K562 (cell line): Measurements from ENCODE around the gene GLYATL1. TPM values are rescaled to one million over a fixed set of nuclear protein-coding genes. Genes with fewer than 3 reads are reported as not detected.

ENCODE experiments used
- ATAC-seq: fragments of 200-7000 bp; cut with Tn5 transposase; 3 replicates; pipeline ENCODE4 v1.9.1; 2020; ENCODE audit warnings: moderate library complexity
- BruUV-seq: library from RNA; stranded (reverse); fragments of 400-500 nt; replicated peaks from 2 replicates; lab custom pipeline; 2021; lab: Mats Ljungman, UMichigan
- CTCF ChIA-PET: fragments of 300-600 bp; formaldehyde crosslinking; extraction: SDS; loops from one replicate; lab custom pipeline; 2021; ENCODE audit warnings: low intra/inter-chr PET ratio; lab: Yijun Ruan, JAX
- POLR2A ChIA-PET: fragments of 300-600, 350-650 bp; sonication (Branson Sonifier 250); formaldehyde crosslinking; extraction: SDS; loops from one replicate; lab custom pipeline; 2021; ENCODE audit warnings: antibody characterized with exemption, inconsistent platforms; lab: Yijun Ruan, JAX
- DNase-seq, 4 experiments: peaks; one replicate each; pipeline versions ENCODE4 v3.0.0 to v3.0.0-alpha.2; 2011 to 2018; ENCODE audit warnings: low spot score in 3 of 4, mixed read lengths in 3 of 4; ENCODE audit errors: extremely low read depth in 1 of 4
- FAIRE-seq: peaks from 2 replicates; lab custom pipeline; 2011; peaks lifted over from hg19 to GRCh38; lab: Jason Lieb, UNC
- H2AFZ ChIP-seq: 2 replicates; pipeline ENCODE4 v1.6.0; 2011; ENCODE audit warnings: low read depth, low read length, control low read depth, inconsistent platforms
- H3K27ac ChIP-seq: fragments of 200-600 bp; 3 replicates; pipeline ENCODE4 v1.8.0; 2011; ENCODE audit warnings: low read depth, mild to moderate bottlenecking, control low read depth, inconsistent platforms, low read length, moderate library complexity, mixed read lengths; ENCODE audit errors: extremely low read depth
- H3K27me3 ChIP-seq, 2 experiments: fragments of 300-600 bp in 1 of 2; 2 replicates in 1 of 2; 3 replicates in 1 of 2; pipeline versions ENCODE4 v1.6.0 to v1.8.0; 2011; ENCODE audit warnings: inconsistent platforms in 2 of 2, low read length in 2 of 2, mild to moderate bottlenecking in 1 of 2, mixed read lengths in 1 of 2, moderate library complexity in 1 of 2; ENCODE audit not compliant: control insufficient read depth in 2 of 2, insufficient read depth in 2 of 2
- H3K36me3 ChIP-seq: fragments of 300-600 bp; 3 replicates; pipeline ENCODE4 v1.8.0; 2011; ENCODE audit warnings: mild to moderate bottlenecking, low read length, inconsistent platforms; ENCODE audit not compliant: control insufficient read depth, insufficient read depth
- H3K4me1 ChIP-seq, 2 experiments: fragments of 200-600 bp in 1 of 2; replicated peaks in 1 of 2; 2 replicates in 1 of 2; 3 replicates in 1 of 2; pipeline versions ENCODE4 v1.5.1 to v1.8.0; 2011; ENCODE audit warnings: inconsistent platforms in 2 of 2, low read length in 2 of 2, mild to moderate bottlenecking in 1 of 2, mixed read lengths in 1 of 2, moderate library complexity in 1 of 2; ENCODE audit not compliant: control insufficient read depth in 2 of 2, insufficient read depth in 2 of 2
- H3K4me2 ChIP-seq: 2 replicates; pipeline ENCODE4 v1.6.1; 2011; ENCODE audit warnings: low read length, control low read depth, inconsistent platforms, mixed read lengths; ENCODE audit not compliant: insufficient read depth
- H3K4me3 ChIP-seq: fragments of 200-600 bp; sonication (generic), shearing (Covaris generic); 2 replicates; pipeline ENCODE4 v1.5.1; 2016; ENCODE audit warnings: control low read depth, inconsistent platforms
- H3K79me2 ChIP-seq: fragments of 200-600 bp; 3 replicates; pipeline ENCODE4 v1.8.0; 2011; ENCODE audit warnings: low read length, inconsistent platforms; ENCODE audit not compliant: control insufficient read depth, insufficient read depth
- H3K9ac ChIP-seq, 2 experiments: 2 replicates each; pipeline versions ENCODE4 v1.6.0 to v1.6.1; 2011; ENCODE audit warnings: low read depth in 2 of 2, low read length in 2 of 2, control low read depth in 1 of 2, inconsistent platforms in 1 of 2, mild to moderate bottlenecking in 1 of 2, mixed read lengths in 1 of 2; ENCODE audit not compliant: insufficient read depth in 1 of 2
- H3K9me1 ChIP-seq: one replicate; pipeline ENCODE4 v1.6.0; 2011; ENCODE audit warnings: inconsistent platforms, mild to moderate bottlenecking, low read length, moderate library complexity; ENCODE audit not compliant: control insufficient read depth, insufficient read depth
- H3K9me3 ChIP-seq: replicated peaks from 2 replicates; pipeline ENCODE4 v1.5.1; 2011; ENCODE audit warnings: low read depth, low read length, inconsistent platforms; ENCODE audit not compliant: control insufficient read depth, insufficient read depth
- H4K20me1 ChIP-seq: replicated peaks from 2 replicates; pipeline ENCODE4 v1.6.1; 2011; ENCODE audit warnings: low read length, inconsistent platforms, mixed read lengths; ENCODE audit not compliant: control insufficient read depth, insufficient read depth
- BMI1 ChIP-seq: fragments of 150-350 bp; IDR thresholded peaks from 2 replicates; pipeline ENCODE4 v1.6.1; 2014; ENCODE audit warnings: low read length
- ETV5 ChIP-seq: sonication (generic); formaldehyde crosslinking; IDR thresholded peaks from 2 replicates; pipeline ENCODE4 v1.4.0; 2020; ENCODE audit warnings: low read depth, mild to moderate bottlenecking, missing genetic modification reagents
- GABPA ChIP-seq: fragments of 200-800 bp; sonication (Bioruptor generic); conservative IDR thresholded peaks from 2 replicates; pipeline ENCODE4 v1.6.1; 2016; ENCODE audit warnings: low read depth, missing genetic modification characterization, missing compliant biosample characterization
- HCFC1 ChIP-seq: IDR thresholded peaks from 2 replicates; pipeline ENCODE4 v1.6.1; 2012; ENCODE audit warnings: low read depth, low read length, improper control_type of control experiment
- HES1 ChIP-seq: fragments of 450-650 bp; IDR thresholded peaks from 2 replicates; pipeline ENCODE4 v1.6.1; 2016; ENCODE audit warnings: low read depth, mild to moderate bottlenecking, moderate library complexity
- KLF13 ChIP-seq: fragments of 450-650 bp; IDR thresholded peaks from 2 replicates; pipeline ENCODE4 v1.6.1; 2016; ENCODE audit warnings: missing genetic modification characterization, low read depth, mild to moderate bottlenecking, missing compliant biosample characterization, moderate library complexity, borderline replicate concordance
- SIN3B ChIP-seq: fragments of 450-650 bp; IDR thresholded peaks from 2 replicates; pipeline ENCODE4 v1.6.1; 2017; ENCODE audit warnings: low read depth, mild to moderate bottlenecking, moderate library complexity
- TAF9B ChIP-seq: fragments of 450-650 bp; IDR thresholded peaks from 2 replicates; pipeline ENCODE4 v1.6.1; 2018; ENCODE audit warnings: mild to moderate bottlenecking; ENCODE audit not compliant: partially characterized antibody
- ZNF174 ChIP-seq: fragments of 250-450 bp; sonication (Bioruptor Pico); IDR thresholded peaks from 2 replicates; pipeline ENCODE4 v1.4.0; 2020; ENCODE audit warnings: mild to moderate bottlenecking
- ZNF518B ChIP-seq: fragments of 250-450 bp; sonication (Bioruptor Pico); IDR thresholded peaks from 2 replicates; pipeline ENCODE4 v1.5.0; 2021; ENCODE audit warnings: mild to moderate bottlenecking, moderate library complexity
- WGBS: fragments of 100-300 bp; shearing (Covaris generic); methylation state at CpG from one replicate; pipeline ENCODE4 v1.1.6; 2016; ENCODE audit warnings: low coverage, mixed read lengths; ENCODE audit not compliant: insufficient coverage; ENCODE audit errors: missing lambda C conversion rate; 5-methylcytosine and 5-hydroxymethylcytosine counted together
- in situ Hi-C: fragments of 300-500 bp; cut with MboI; formaldehyde crosslinking; loops from 4 replicates; pipeline ENCODE4 v1.15.0; 2018; ENCODE audit warnings: inconsistent platforms, mixed read lengths
- intact Hi-C: fragments of 100-400 bp; cut with micrococcal nuclease; formaldehyde crosslinking; loops from 2 replicates; pipeline ENCODE4 v1.14.2; 2022
- polyA plus RNA-seq, 8 experiments: library from polyadenylated mRNA; depleted of rRNA in 4 of 8; stranded (reverse) in 5 of 8; unstranded in 3 of 8; fragments of >200 nt; fragmentation: Nextera tagmentation in 2 of 8; fragmentation: Illumina TruSeq in 1 of 8; extraction: Ambion mirVana in 2 of 8; extraction: Trizol in 1 of 8; gene quantifications; 2 replicates each; pipeline versions ENCODE4 v1.2.1 to v1.2.3, GENCODE V29; 2011 to 2014; ENCODE audit warnings: inconsistent platforms in 1 of 8, missing spikeins in 1 of 8
- total RNA-seq, 7 experiments: library from RNA; depleted of rRNA in 6 of 7; stranded (reverse); fragments of >200 nt in 6 of 7; fragmentation: Illumina TruSeq in 2 of 7; extraction: Trizol in 2 of 7; gene quantifications; 2 replicates each; pipeline versions ENCODE4 v1.2.1 to v1.2.3, GENCODE V29; 2011 to 2021; ENCODE audit warnings: low replicate concordance in 1 of 7
- TF ChIP-seq, protein P1 (sequence below): IDR thresholded peaks from 3 replicates; pipeline ENCODE4 v1.6.1; 2011; ENCODE audit warnings: borderline replicate concordance, mild to moderate bottlenecking, moderate library complexity; ENCODE audit not compliant: insufficient read length; ENCODE audit errors: extremely low read depth
- TF ChIP-seq, protein P2 (sequence below): fragments of 250-450 bp; sonication (Bioruptor Pico); IDR thresholded peaks from 2 replicates; pipeline ENCODE4 v1.5.0; 2022; ENCODE audit warnings: mild to moderate bottlenecking

Gene GLYATL1
- total and polyA plus RNA-seq, 9 of the 15 experiments (the other 6 are each of a cell fraction or from before 2014, with no cell fraction given), result not detected

DNA sequence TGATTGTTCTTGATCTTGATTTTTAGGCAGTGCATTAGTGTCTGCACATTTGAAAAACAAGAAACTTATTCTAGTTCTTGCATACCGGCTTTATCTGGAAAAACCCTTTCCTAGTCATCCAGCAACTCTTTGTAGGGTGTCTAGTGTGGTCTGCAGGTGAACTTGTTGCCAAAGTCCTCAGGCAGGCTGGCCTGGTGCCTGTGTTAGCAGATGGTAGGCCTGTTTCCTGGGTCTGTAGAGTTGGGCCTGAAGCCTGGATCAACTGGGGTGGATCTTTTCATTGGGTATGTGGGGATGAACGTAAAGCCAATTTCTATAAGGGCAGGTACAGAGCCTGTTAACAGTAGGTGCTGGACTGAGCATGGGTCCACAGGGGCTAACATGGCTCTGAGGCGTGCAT, 5.6 kb upstream of the GLYATL1 start (continued):
- TF ChIP-seq, protein P1, sequence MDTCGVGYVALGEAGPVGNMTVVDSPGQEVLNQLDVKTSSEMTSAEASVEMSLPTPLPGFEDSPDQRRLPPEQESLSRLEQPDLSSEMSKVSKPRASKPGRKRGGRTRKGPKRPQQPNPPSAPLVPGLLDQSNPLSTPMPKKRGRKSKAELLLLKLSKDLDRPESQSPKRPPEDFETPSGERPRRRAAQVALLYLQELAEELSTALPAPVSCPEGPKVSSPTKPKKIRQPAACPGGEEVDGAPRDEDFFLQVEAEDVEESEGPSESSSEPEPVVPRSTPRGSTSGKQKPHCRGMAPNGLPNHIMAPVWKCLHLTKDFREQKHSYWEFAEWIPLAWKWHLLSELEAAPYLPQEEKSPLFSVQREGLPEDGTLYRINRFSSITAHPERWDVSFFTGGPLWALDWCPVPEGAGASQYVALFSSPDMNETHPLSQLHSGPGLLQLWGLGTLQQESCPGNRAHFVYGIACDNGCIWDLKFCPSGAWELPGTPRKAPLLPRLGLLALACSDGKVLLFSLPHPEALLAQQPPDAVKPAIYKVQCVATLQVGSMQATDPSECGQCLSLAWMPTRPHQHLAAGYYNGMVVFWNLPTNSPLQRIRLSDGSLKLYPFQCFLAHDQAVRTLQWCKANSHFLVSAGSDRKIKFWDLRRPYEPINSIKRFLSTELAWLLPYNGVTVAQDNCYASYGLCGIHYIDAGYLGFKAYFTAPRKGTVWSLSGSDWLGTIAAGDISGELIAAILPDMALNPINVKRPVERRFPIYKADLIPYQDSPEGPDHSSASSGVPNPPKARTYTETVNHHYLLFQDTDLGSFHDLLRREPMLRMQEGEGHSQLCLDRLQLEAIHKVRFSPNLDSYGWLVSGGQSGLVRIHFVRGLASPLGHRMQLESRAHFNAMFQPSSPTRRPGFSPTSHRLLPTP, result no peak
- TF ChIP-seq KLF13 (no peak), ZNF174 (CRISPR knock-in tag) (no peak)

GRCh38 chr11:58934945-58935513, 4.3 kb upstream of the GLYATL1 start:
- Histone ChIP-seq H3K9ac (no peak overlapping the region), H4K20me1 (no peaks in the 10 kb centered on the region), H3K4me1 (no peaks in the 10 kb centered on the region), H3K36me3 (no peaks in the 10 kb centered on the region), H3K9me1 (no peaks in the 10 kb centered on the region), H3K27ac (no peak overlapping the region), H3K4me2 (no peak overlapping the region), H2AFZ (no peak overlapping the region), H3K4me3 (no peak overlapping the region), H3K27me3 (no peaks in the 10 kb centered on the region), H3K79me2 (no peaks in the 10 kb centered on the region), H3K9me3 (no peaks in the 10 kb centered on the region)
- ChIA-PET POLR2A (no interaction called here), CTCF (no interaction called here)
- no peak for FAIRE-seq
- ATAC-seq, result no peak
- in situ Hi-C loops, result no loop called here
- intact Hi-C loops, result no loop called here
- BruUV-seq, result no TSS peak
- DNase-seq, result no peak
- 0% methylated on average over 7 of the region's 7 CpGs for WGBS
- TF ChIP-seq HCFC1 (no peak), HES1 (no peak), TAF9B (no peak), SIN3B (no peak), ETV5 (CRISPR knock-in tag) (no peak), BMI1 (no peak), ZNF518B (no peak), GABPA (tag) (no peak)
- TF ChIP-seq, protein P2, sequence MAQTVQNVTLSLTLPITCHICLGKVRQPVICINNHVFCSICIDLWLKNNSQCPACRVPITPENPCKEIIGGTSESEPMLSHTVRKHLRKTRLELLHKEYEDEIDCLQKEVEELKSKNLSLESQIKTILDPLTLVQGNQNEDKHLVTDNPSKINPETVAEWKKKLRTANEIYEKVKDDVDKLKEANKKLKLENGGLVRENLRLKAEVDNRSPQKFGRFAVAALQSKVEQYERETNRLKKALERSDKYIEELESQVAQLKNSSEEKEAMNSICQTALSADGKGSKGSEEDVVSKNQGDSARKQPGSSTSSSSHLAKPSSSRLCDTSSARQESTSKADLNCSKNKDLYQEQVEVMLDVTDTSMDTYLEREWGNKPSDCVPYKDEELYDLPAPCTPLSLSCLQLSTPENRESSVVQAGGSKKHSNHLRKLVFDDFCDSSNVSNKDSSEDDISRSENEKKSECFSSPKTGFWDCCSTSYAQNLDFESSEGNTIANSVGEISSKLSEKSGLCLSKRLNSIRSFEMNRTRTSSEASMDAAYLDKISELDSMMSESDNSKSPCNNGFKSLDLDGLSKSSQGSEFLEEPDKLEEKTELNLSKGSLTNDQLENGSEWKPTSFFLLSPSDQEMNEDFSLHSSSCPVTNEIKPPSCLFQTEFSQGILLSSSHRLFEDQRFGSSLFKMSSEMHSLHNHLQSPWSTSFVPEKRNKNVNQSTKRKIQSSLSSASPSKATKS (CRISPR knock-in tag), result no peak
